Fibroblast of lung (primary cell): ENCODE data around the gene GNG12. TPM values are rescaled to one million over a fixed set of nuclear protein-coding genes. Genes with fewer than 3 reads are reported as not detected.

Experiments used
- DNase-seq, 2 donors: peaks; one replicate each; pipeline versions ENCODE4 v3.0.0 to v3.0.0-alpha.2; 2010; ENCODE audit warnings: low read depth in 2 of 2
- H2AFZ ChIP-seq: 2 replicates; pipeline ENCODE4 v1.5.1; 2012; ENCODE audit warnings: low read length, control low read depth, inconsistent platforms
- H3K27ac ChIP-seq: 2 replicates; pipeline ENCODE4 v1.5.1; 2011; ENCODE audit warnings: low read length, control low read depth; ENCODE audit not compliant: insufficient read depth
- H3K27me3 ChIP-seq: 2 replicates; pipeline ENCODE4 v1.5.1; 2011; ENCODE audit warnings: mild to moderate bottlenecking, low read length; ENCODE audit not compliant: control insufficient read depth, insufficient read depth
- H3K36me3 ChIP-seq: 2 replicates; pipeline ENCODE4 v1.5.1; 2011; ENCODE audit warnings: low read length; ENCODE audit not compliant: control insufficient read depth, insufficient read depth
- H3K4me1 ChIP-seq: 2 replicates; pipeline ENCODE4 v1.5.1; 2011; ENCODE audit warnings: low read length; ENCODE audit not compliant: control insufficient read depth, insufficient read depth; ENCODE audit errors: extremely low read depth
- H3K4me2 ChIP-seq: 2 replicates; pipeline ENCODE4 v1.5.1; 2011; ENCODE audit warnings: low read length, control low read depth; ENCODE audit not compliant: insufficient read depth; ENCODE audit errors: extremely low read depth
- H3K4me3 ChIP-seq, 4 experiments: fragments of 200-600 bp in 1 of 4; sonication (generic) in 1 of 4; replicated peaks in 1 of 4; 2 replicates each; pipeline ENCODE4 v1.5.1; 2011 to 2016; ENCODE audit warnings: low read length in 4 of 4, low read depth in 3 of 4, mild to moderate bottlenecking in 3 of 4, control low read depth in 2 of 4, inconsistent platforms in 1 of 4, mixed read lengths in 1 of 4; ENCODE audit not compliant: insufficient read depth in 1 of 4; ENCODE audit errors: control extremely low read depth in 1 of 4
- H3K79me2 ChIP-seq: 2 replicates; pipeline ENCODE4 v1.5.1; 2012; ENCODE audit warnings: mild to moderate bottlenecking, low read length, inconsistent platforms; ENCODE audit not compliant: control insufficient read depth, insufficient read depth
- H3K9ac ChIP-seq: 2 replicates; pipeline ENCODE4 v1.5.1; 2011; ENCODE audit warnings: mild to moderate bottlenecking, low read length, control low read depth; ENCODE audit not compliant: insufficient read depth
- H3K9me3 ChIP-seq: 2 replicates; pipeline ENCODE4 v1.5.1; 2012; ENCODE audit warnings: low read depth, low read length; ENCODE audit not compliant: control insufficient read depth, insufficient read depth
- H4K20me1 ChIP-seq: 2 replicates; pipeline ENCODE4 v1.5.1; 2011; ENCODE audit warnings: low read length; ENCODE audit not compliant: control insufficient read depth, insufficient read depth; ENCODE audit errors: extremely low read depth
- EZH2 ChIP-seq: IDR thresholded peaks from 2 replicates; pipeline ENCODE4 v1.5.1; 2012; ENCODE audit warnings: low read length, control low read depth, mild to moderate bottlenecking; ENCODE audit errors: missing control alignments
- polyA plus RNA-seq, 2 donors: library from polyadenylated mRNA; depleted of rRNA in 1 of 2; stranded (reverse) in 1 of 2; unstranded in 1 of 2; fragments of >200 nt; gene quantifications; 2 replicates each; pipeline ENCODE4 v1.2.1, GENCODE V29; 2011 to 2012; ENCODE audit warnings: missing spikeins in 1 of 2
- total RNA-seq: library from RNA; depleted of rRNA; stranded (reverse); fragments of >200 nt; gene quantifications from 2 replicates; pipeline ENCODE4 v1.2.1, GENCODE V29; 2014
- TF ChIP-seq, protein P1 (sequence below), 2 donors: IDR thresholded peaks in 1 of 2; conservative IDR thresholded peaks in 1 of 2; 1 replicate in 1 of 2; 2 replicates in 1 of 2; pipeline ENCODE4 v1.5.1; 2011 to 2012; ENCODE audit warnings: low read length in 2 of 2, control low read depth in 1 of 2, inconsistent platforms in 1 of 2, low read depth in 1 of 2, mild to moderate bottlenecking in 1 of 2

GNG12 gene
- total and polyA plus RNA-seq, 2 donors (not counting 1 experiment from before 2014, with no cell fraction given), result 127 to 241 TPM

DNA sequence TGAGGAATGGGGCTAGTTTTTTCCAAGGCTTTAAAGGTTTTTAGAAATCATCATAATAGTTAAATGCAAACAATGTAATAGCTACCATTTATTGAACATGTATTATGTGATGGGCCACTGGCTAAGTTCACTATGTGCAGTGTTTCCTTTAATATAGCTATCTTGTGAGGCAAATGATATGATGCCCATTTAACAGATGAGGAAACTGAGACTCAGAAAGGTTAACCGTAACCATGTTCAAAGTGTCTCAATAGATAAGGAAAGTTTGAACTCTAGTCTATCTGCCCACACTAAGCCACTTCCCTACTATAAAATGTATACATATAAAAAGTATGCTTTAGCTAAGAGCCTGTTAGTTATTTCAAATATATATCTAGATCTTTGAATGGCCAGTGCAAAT is 64.8 kb downstream of the GNG12 start:
- H3K4me3 ChIP-seq, result no peak overlapping the region
- H3K4me2 ChIP-seq, result no peak overlapping the region
- no peak overlapping the region for H3K27ac ChIP-seq
- H3K9me3 ChIP-seq, result no peaks in the 10 kb centered on the region
- H2AFZ ChIP-seq, result no peak overlapping the region
- peaks cover 2% of the 10 kb centered on the region for H3K36me3 ChIP-seq
- H3K27me3 ChIP-seq, result no peaks in the 10 kb centered on the region
- no peak overlapping the region for H3K9ac ChIP-seq
- TF ChIP-seq, protein P1, sequence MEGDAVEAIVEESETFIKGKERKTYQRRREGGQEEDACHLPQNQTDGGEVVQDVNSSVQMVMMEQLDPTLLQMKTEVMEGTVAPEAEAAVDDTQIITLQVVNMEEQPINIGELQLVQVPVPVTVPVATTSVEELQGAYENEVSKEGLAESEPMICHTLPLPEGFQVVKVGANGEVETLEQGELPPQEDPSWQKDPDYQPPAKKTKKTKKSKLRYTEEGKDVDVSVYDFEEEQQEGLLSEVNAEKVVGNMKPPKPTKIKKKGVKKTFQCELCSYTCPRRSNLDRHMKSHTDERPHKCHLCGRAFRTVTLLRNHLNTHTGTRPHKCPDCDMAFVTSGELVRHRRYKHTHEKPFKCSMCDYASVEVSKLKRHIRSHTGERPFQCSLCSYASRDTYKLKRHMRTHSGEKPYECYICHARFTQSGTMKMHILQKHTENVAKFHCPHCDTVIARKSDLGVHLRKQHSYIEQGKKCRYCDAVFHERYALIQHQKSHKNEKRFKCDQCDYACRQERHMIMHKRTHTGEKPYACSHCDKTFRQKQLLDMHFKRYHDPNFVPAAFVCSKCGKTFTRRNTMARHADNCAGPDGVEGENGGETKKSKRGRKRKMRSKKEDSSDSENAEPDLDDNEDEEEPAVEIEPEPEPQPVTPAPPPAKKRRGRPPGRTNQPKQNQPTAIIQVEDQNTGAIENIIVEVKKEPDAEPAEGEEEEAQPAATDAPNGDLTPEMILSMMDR (conservative IDR thresholded peaks at IDR 0.05 in 1 of 2, IDR thresholded peaks at IDR 0.05 in 1 of 2; ENCODE audit: low read depth in 1 of 2, low read length in 2 of 2), result no peak
- no peak for TF ChIP-seq EZH2
- DNase-seq, result no peak
- peaks cover 49% of the 10 kb centered on the region for H3K79me2 ChIP-seq
- no peaks in the 10 kb centered on the region for H4K20me1 ChIP-seq
- peaks cover 21% of the 10 kb centered on the region for H3K4me1 ChIP-seq

DNA sequence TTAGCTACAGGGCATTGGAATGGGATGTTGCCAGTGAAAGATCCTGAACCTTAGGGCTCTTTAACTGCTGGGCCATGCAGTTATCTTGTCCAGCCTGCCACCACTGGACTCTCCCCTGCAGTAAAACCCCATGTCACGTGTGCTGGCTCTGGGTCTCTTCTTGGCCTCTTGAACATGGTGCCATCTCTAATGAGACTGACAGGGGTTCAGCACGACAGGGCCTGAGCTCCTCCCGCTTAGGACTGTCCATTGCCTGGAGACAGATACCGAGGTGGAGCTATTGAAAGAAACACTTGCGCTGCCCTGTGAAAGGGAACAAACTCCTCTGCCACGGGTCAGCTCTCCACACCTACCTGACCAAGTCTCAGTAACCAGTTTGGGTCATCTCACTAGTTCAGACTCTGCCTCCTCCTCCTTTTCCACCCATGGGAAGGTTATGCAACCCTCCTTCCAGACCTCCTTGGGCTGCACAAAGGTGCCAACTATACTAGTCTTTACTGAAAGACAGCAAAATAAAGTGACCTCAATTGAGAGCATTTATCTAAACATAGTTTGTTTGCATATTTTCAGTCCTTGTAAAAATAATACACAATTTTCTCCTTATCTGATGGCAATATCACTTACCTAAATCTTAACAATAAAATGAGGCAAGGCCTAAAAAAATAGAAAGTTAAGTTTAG is 66.0 kb downstream of the GNG12 start:
- Histone ChIP-seq H4K20me1 (no peaks in the 10 kb centered on the region), H3K4me1 (peaks cover 21% of the 10 kb centered on the region)

DNA sequence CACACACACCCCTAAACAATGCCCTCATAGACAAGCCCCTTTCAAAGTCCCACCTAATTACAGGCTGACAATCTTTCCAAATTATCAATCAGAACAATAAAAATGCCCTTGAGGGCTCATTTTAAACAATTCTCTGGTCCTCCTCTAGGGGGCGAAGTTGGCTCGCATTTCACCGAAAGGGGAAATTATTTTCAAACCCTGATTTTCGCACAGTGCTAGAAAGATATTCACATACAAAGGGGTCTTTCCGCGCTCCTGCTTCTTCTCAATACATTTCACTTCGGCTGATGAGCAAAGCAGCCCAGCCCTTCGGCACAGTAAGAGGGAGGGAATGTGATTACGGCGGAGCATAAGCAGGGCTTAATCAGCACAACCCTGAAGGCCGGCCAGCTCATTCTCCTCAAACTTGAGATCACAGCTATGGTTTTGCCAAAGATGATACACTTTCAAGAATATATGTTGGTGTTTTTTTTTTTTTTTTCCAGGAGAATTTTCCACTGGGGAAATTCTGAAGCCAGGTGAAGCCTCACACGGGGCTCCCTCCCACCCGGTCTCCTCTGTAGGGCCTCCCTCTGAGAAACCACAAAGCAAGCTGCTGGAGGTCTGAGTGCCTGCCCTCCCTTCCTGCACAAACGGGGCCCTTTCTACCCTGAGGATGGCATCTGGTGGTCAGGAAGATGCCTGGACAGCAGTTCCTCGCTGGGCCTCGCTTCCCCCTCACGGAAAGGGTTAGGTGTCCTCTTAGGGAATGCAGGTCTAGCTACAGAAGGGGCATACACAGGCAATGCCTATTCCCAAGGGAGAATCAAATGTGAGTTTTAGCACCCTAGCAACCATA is 66.9 kb downstream of the GNG12 start:
- peaks cover 19% of the 10 kb centered on the region for H3K4me1 ChIP-seq
- H2AFZ ChIP-seq, result no peak overlapping the region
- no peak for TF ChIP-seq EZH2
- TF ChIP-seq, protein P1 (conservative IDR thresholded peaks at IDR 0.05 in 1 of 2, IDR thresholded peaks at IDR 0.05 in 1 of 2; ENCODE audit: low read depth in 1 of 2, low read length in 2 of 2), result peak; percentile 74 to 77
- H3K4me2 ChIP-seq, result peak overlapping the region; percentile 48
- no peak overlapping the region for H3K9ac ChIP-seq
- H3K79me2 ChIP-seq, result peaks cover 49% of the 10 kb centered on the region
- peak; percentile 82 to 96 for DNase-seq
- H3K27me3 ChIP-seq, result no peaks in the 10 kb centered on the region
- H3K36me3 ChIP-seq, result peaks cover 2% of the 10 kb centered on the region
- no peaks in the 10 kb centered on the region for H4K20me1 ChIP-seq
- H3K9me3 ChIP-seq, result no peaks in the 10 kb centered on the region
- H3K27ac ChIP-seq, result peak overlapping the region; percentile 35
- peak overlapping the region in 2 of 4 experiments; percentile 34 to 40 for H3K4me3 ChIP-seq

More for the DNA sequence above, 66.0 kb downstream of the GNG12 start:
- Histone ChIP-seq H3K4me3 (no peak overlapping the region), H3K9me3 (no peaks in the 10 kb centered on the region), H3K9ac (no peak overlapping the region), H3K79me2 (peaks cover 47% of the 10 kb centered on the region), H3K4me2 (no peak overlapping the region), H3K27ac (peak overlapping the region; percentile 35), H3K27me3 (no peaks in the 10 kb centered on the region), H2AFZ (no peak overlapping the region), H3K36me3 (peaks cover 2% of the 10 kb centered on the region)
- no peak for DNase-seq
- no peak for TF ChIP-seq EZH2
